GM19324 (cell line): ENCODE measurements around the gene CBY1.
A peak's percentile ranks its signal among the peaks of the same experiment; 100 is the strongest.

Source experiments
- ATAC-seq: cut with Tn5 transposase; IDR thresholded peaks from one replicate; pipeline ENCODE4 v1.9.1; 2021; ENCODE audit warnings: mild to moderate bottlenecking, moderate library complexity; ENCODE audit not compliant: unreplicated experiment, low FRiP score

Gene CBY1

GRCh38 chr22:38645430-38645829, 11.0 kb upstream of the CBY1 start:
- ATAC-seq = no peak

- no peak for ATAC-seq
Observed at GRCh38 chr22:38649841-38650522, 6.5 kb upstream of the CBY1 start.

GRCh38 chr22:38652859-38653258, 3.6 kb upstream of the CBY1 start:
- no peak for ATAC-seq

GRCh38 chr22:38653741-38654140, 2.7 kb upstream of the CBY1 start:
- ATAC-seq = no peak

- ATAC-seq = no peak
Observed at GRCh38 chr22:38655519-38656255, 751 bp upstream of the CBY1 start.

GRCh38 chr22:38657045-38657909, 839 bp downstream of the CBY1 start:
- no peak for ATAC-seq

- no peak for ATAC-seq
Observed at GRCh38 chr22:38674888-38675287, 18.4 kb downstream of the CBY1 start.

GRCh38 chr22:38675833-38676232, 19.4 kb downstream of the CBY1 start:
- ATAC-seq = no peak

GRCh38 chr22:38681582-38682335, 25.3 kb downstream of the CBY1 start, which contains the start of gene TOMM22:
Gene TOMM22, plus strand, starts transcription at chr22:38681957. Its CDS starts 22 bp downstream, at chr22:38681979.
- ATAC-seq = peak; percentile 97

GRCh38 chr22:38684895-38685294, 28.5 kb downstream of the CBY1 start:
- ATAC-seq = no peak

- no peak for ATAC-seq
Observed at GRCh38 chr22:38685761-38686160, 29.3 kb downstream of the CBY1 start.

GRCh38 chr22:38689651-38690050, 33.2 kb downstream of the CBY1 start:
- ATAC-seq = no peak

GRCh38 chr22:38694049-38694448, 37.6 kb downstream of the CBY1 start:
- no peak for ATAC-seq

- ATAC-seq = no peak
Observed at GRCh38 chr22:38694940-38695339, 38.5 kb downstream of the CBY1 start.

- ATAC-seq = no peak
Observed at GRCh38 chr22:38696606-38697424, 40.4 kb downstream of the CBY1 start.

GRCh38 chr22:38697425-38698089, 41.1 kb downstream of the CBY1 start:
- ATAC-seq = no peak

- no peak for ATAC-seq
Observed at GRCh38 chr22:38698407-38699094, 42.1 kb downstream of the CBY1 start.

GRCh38 chr22:38699143-38699542, 42.7 kb downstream of the CBY1 start:
- no peak for ATAC-seq
